K562 (cell line): ENCODE measurements around the gene DAB2IP. TPM values are rescaled to one million over a fixed set of nuclear protein-coding genes. Genes with fewer than 3 reads are reported as not detected.

ENCODE experiments used
- ATAC-seq: fragments of 200-7000 bp; cut with Tn5 transposase; 3 replicates; pipeline ENCODE4 v1.9.1; 2020; ENCODE audit warnings: moderate library complexity
- BruUV-seq: library from RNA; stranded (reverse); fragments of 400-500 nt; replicated peaks from 2 replicates; lab custom pipeline; 2021; lab: Mats Ljungman, UMichigan
- CTCF ChIA-PET: fragments of 300-600 bp; formaldehyde crosslinking; extraction: SDS; loops from one replicate; lab custom pipeline; 2021; ENCODE audit warnings: low intra/inter-chr PET ratio; lab: Yijun Ruan, JAX
- POLR2A ChIA-PET: fragments of 300-600, 350-650 bp; sonication (Branson Sonifier 250); formaldehyde crosslinking; extraction: SDS; loops from one replicate; lab custom pipeline; 2021; ENCODE audit warnings: antibody characterized with exemption, inconsistent platforms; lab: Yijun Ruan, JAX
- DNase-seq, 4 experiments: peaks; one replicate each; pipeline versions ENCODE4 v3.0.0 to v3.0.0-alpha.2; 2011 to 2018; ENCODE audit warnings: low spot score in 3 of 4, mixed read lengths in 3 of 4; ENCODE audit errors: extremely low read depth in 1 of 4
- FAIRE-seq: peaks from 2 replicates; lab custom pipeline; 2011; peaks lifted over from hg19 to GRCh38; lab: Jason Lieb, UNC
- H2AFZ ChIP-seq: 2 replicates; pipeline ENCODE4 v1.6.0; 2011; ENCODE audit warnings: low read depth, low read length, control low read depth, inconsistent platforms
- H3K27ac ChIP-seq: fragments of 200-600 bp; 3 replicates; pipeline ENCODE4 v1.8.0; 2011; ENCODE audit warnings: low read depth, mild to moderate bottlenecking, control low read depth, inconsistent platforms, low read length, moderate library complexity, mixed read lengths; ENCODE audit errors: extremely low read depth
- H3K27me3 ChIP-seq, 2 experiments: fragments of 300-600 bp in 1 of 2; 2 replicates in 1 of 2; 3 replicates in 1 of 2; pipeline versions ENCODE4 v1.6.0 to v1.8.0; 2011; ENCODE audit warnings: inconsistent platforms in 2 of 2, low read length in 2 of 2, mild to moderate bottlenecking in 1 of 2, mixed read lengths in 1 of 2, moderate library complexity in 1 of 2; ENCODE audit not compliant: control insufficient read depth in 2 of 2, insufficient read depth in 2 of 2
- H3K36me3 ChIP-seq: fragments of 300-600 bp; 3 replicates; pipeline ENCODE4 v1.8.0; 2011; ENCODE audit warnings: mild to moderate bottlenecking, low read length, inconsistent platforms; ENCODE audit not compliant: control insufficient read depth, insufficient read depth
- H3K4me1 ChIP-seq, 2 experiments: fragments of 200-600 bp in 1 of 2; replicated peaks in 1 of 2; 2 replicates in 1 of 2; 3 replicates in 1 of 2; pipeline versions ENCODE4 v1.5.1 to v1.8.0; 2011; ENCODE audit warnings: inconsistent platforms in 2 of 2, low read length in 2 of 2, mild to moderate bottlenecking in 1 of 2, mixed read lengths in 1 of 2, moderate library complexity in 1 of 2; ENCODE audit not compliant: control insufficient read depth in 2 of 2, insufficient read depth in 2 of 2
- H3K4me2 ChIP-seq: 2 replicates; pipeline ENCODE4 v1.6.1; 2011; ENCODE audit warnings: low read length, control low read depth, inconsistent platforms, mixed read lengths; ENCODE audit not compliant: insufficient read depth
- H3K4me3 ChIP-seq: fragments of 200-600 bp; sonication (generic), shearing (Covaris generic); 2 replicates; pipeline ENCODE4 v1.5.1; 2016; ENCODE audit warnings: control low read depth, inconsistent platforms
- H3K79me2 ChIP-seq: fragments of 200-600 bp; 3 replicates; pipeline ENCODE4 v1.8.0; 2011; ENCODE audit warnings: low read length, inconsistent platforms; ENCODE audit not compliant: control insufficient read depth, insufficient read depth
- H3K9ac ChIP-seq, 2 experiments: 2 replicates each; pipeline versions ENCODE4 v1.6.0 to v1.6.1; 2011; ENCODE audit warnings: low read depth in 2 of 2, low read length in 2 of 2, control low read depth in 1 of 2, inconsistent platforms in 1 of 2, mild to moderate bottlenecking in 1 of 2, mixed read lengths in 1 of 2; ENCODE audit not compliant: insufficient read depth in 1 of 2
- H3K9me1 ChIP-seq: one replicate; pipeline ENCODE4 v1.6.0; 2011; ENCODE audit warnings: inconsistent platforms, mild to moderate bottlenecking, low read length, moderate library complexity; ENCODE audit not compliant: control insufficient read depth, insufficient read depth
- H3K9me3 ChIP-seq: replicated peaks from 2 replicates; pipeline ENCODE4 v1.5.1; 2011; ENCODE audit warnings: low read depth, low read length, inconsistent platforms; ENCODE audit not compliant: control insufficient read depth, insufficient read depth
- H4K20me1 ChIP-seq: replicated peaks from 2 replicates; pipeline ENCODE4 v1.6.1; 2011; ENCODE audit warnings: low read length, inconsistent platforms, mixed read lengths; ENCODE audit not compliant: control insufficient read depth, insufficient read depth
- BACH1 ChIP-seq: fragments of 200-800 bp; sonication (Bioruptor generic); IDR thresholded peaks from 2 replicates; pipeline ENCODE4 v1.6.1; 2016; ENCODE audit warnings: missing genetic modification characterization, missing compliant biosample characterization
- CCAR2 ChIP-seq: fragments of 200-400 bp; formaldehyde crosslinking; IDR thresholded peaks from 2 replicates; pipeline ENCODE4 v1.6.1; 2017; ENCODE audit warnings: mild to moderate bottlenecking, low read depth, low read length
- ETS2 ChIP-seq: IDR thresholded peaks from 2 replicates; pipeline ENCODE4 v1.6.1; 2016; ENCODE audit warnings: borderline replicate concordance, missing genetic modification characterization, mild to moderate bottlenecking, moderate library complexity, missing compliant biosample characterization; ENCODE audit not compliant: poor library complexity, severe bottlenecking
- IFI16 ChIP-seq: fragments of 250-450 bp; sonication (Bioruptor Pico); IDR thresholded peaks from 2 replicates; pipeline ENCODE4 v2.1.2; 2022; ENCODE audit warnings: mild to moderate bottlenecking, inconsistent platforms
- MEF2D ChIP-seq: conservative IDR thresholded peaks from 2 replicates; pipeline ENCODE4 v1.6.1; 2016; ENCODE audit warnings: low read depth, missing genetic modification characterization, missing compliant biosample characterization
- PHB ChIP-seq: fragments of 250-450 bp; sonication (Bioruptor Pico); IDR thresholded peaks from 2 replicates; pipeline ENCODE4 v1.5.0; 2021
- SMAD3 ChIP-seq: fragments of 450-650 bp; formaldehyde crosslinking; conservative IDR thresholded peaks from 2 replicates; pipeline ENCODE4 v1.4.0; 2020; ENCODE audit warnings: mild to moderate bottlenecking
- SRSF1 ChIP-seq: fragments of 200-400 bp; formaldehyde crosslinking; IDR thresholded peaks from 2 replicates; pipeline ENCODE4 v1.6.1; 2017; ENCODE audit warnings: mild to moderate bottlenecking, low read depth, low read length, moderate library complexity
- TEAD1 ChIP-seq, 2 experiments: fragments of 450-650 bp in 1 of 2; sonication (generic) in 1 of 2; formaldehyde crosslinking; IDR thresholded peaks; 2 replicates each; pipeline versions ENCODE4 v1.4.0 to v1.8.0; 2020 to 2022; ENCODE audit warnings: mild to moderate bottlenecking in 2 of 2, missing genetic modification reagents in 1 of 2
- ZBTB34 ChIP-seq: fragments of 250-450 bp; sonication (Bioruptor Pico); IDR thresholded peaks from 2 replicates; pipeline ENCODE4 v1.8.0; 2021; ENCODE audit warnings: mild to moderate bottlenecking, moderate library complexity
- ZNF584 ChIP-seq: fragments of 200-800 bp; sonication (Bioruptor generic); IDR thresholded peaks from 2 replicates; pipeline ENCODE4 v1.6.1; 2016; ENCODE audit warnings: low read depth, mild to moderate bottlenecking, missing genetic modification characterization, missing compliant biosample characterization
- WGBS: fragments of 100-300 bp; shearing (Covaris generic); methylation state at CpG from one replicate; pipeline ENCODE4 v1.1.6; 2016; ENCODE audit warnings: low coverage, mixed read lengths; ENCODE audit not compliant: insufficient coverage; ENCODE audit errors: missing lambda C conversion rate; 5-methylcytosine and 5-hydroxymethylcytosine counted together
- in situ Hi-C: fragments of 300-500 bp; cut with MboI; formaldehyde crosslinking; loops from 4 replicates; pipeline ENCODE4 v1.15.0; 2018; ENCODE audit warnings: inconsistent platforms, mixed read lengths
- intact Hi-C: fragments of 100-400 bp; cut with micrococcal nuclease; formaldehyde crosslinking; loops from 2 replicates; pipeline ENCODE4 v1.14.2; 2022
- polyA plus RNA-seq, 8 experiments: library from polyadenylated mRNA; depleted of rRNA in 4 of 8; stranded (reverse) in 5 of 8; unstranded in 3 of 8; fragments of >200 nt; fragmentation: Nextera tagmentation in 2 of 8; fragmentation: Illumina TruSeq in 1 of 8; extraction: Ambion mirVana in 2 of 8; extraction: Trizol in 1 of 8; gene quantifications; 2 replicates each; pipeline versions ENCODE4 v1.2.1 to v1.2.3, GENCODE V29; 2011 to 2014; ENCODE audit warnings: inconsistent platforms in 1 of 8, missing spikeins in 1 of 8
- total RNA-seq, 7 experiments: library from RNA; depleted of rRNA in 6 of 7; stranded (reverse); fragments of >200 nt in 6 of 7; fragmentation: Illumina TruSeq in 2 of 7; extraction: Trizol in 2 of 7; gene quantifications; 2 replicates each; pipeline versions ENCODE4 v1.2.1 to v1.2.3, GENCODE V29; 2011 to 2021; ENCODE audit warnings: low replicate concordance in 1 of 7

The DAB2IP gene
- total and polyA plus RNA-seq, 9 of the 15 experiments (the other 6 are each of a cell fraction or from before 2014, with no cell fraction given): 0.04 to 0.31 (median 0.08) TPM; not detected in 5

- in situ Hi-C loops: no loop called here
- no TSS peak for BruUV-seq
- CTCF ChIA-PET: no interaction called here
Observed at GRCh38 chr9:121673576-121673975, 22.1 kb downstream of the DAB2IP start.

More at GRCh38 chr9:121673576-121673975, 22.1 kb downstream of the DAB2IP start:
- Histone ChIP-seq H3K36me3 (no peaks in the 10 kb centered on the region), H3K79me2 (no peaks in the 10 kb centered on the region), H2AFZ (no peak overlapping the region), H3K9ac (no peak overlapping the region), H3K4me1 (peaks cover 0 to 2% of the 10 kb centered on the region in 2 experiments; a peak in 1 of 5 replicates), H3K4me3 (no peak overlapping the region), H4K20me1 (0 out of 2 replicates have a peak, but pooled peaks cover 5% of the 10 kb centered on the region), H3K9me3 (no peaks in the 10 kb centered on the region), H3K4me2 (no peak overlapping the region), H3K9me1 (no peaks in the 10 kb centered on the region), H3K27me3 (peaks cover 5 to 42% of the 10 kb centered on the region in 2 experiments; a peak in 4 of 5 replicates), H3K27ac (no peak overlapping the region)
- FAIRE-seq (no peak), ATAC-seq (no peak), DNase-seq (no peak)
- POLR2A ChIA-PET: interaction anchor here (0.9 to 1.2 kb wide), 3 partner anchors 8 to 117 kb away, joined by 3 to 4 read pairs (median 4); no protein-coding TSS in a partner anchor
- WGBS: 0% methylated on average over 7 of the region's 7 CpGs
- intact Hi-C loops: no loop called here
- no peak for TF ChIP-seq MEF2D
- TF ChIP-seq ZNF584 (CRISPR knock-in tag): no peak
- no peak for TF ChIP-seq ZBTB34 (CRISPR knock-in tag)
- TF ChIP-seq CCAR2: no peak
- no peak for TF ChIP-seq PHB (CRISPR knock-in tag)
- TF ChIP-seq TEAD1 (CRISPR knock-in tag; IDR thresholded peaks at IDR 0.05): no peak
- no peak for TF ChIP-seq SRSF1
- no peak for TF ChIP-seq IFI16 (CRISPR knock-in tag)
- no peak for TF ChIP-seq BACH1 (tag)
- TF ChIP-seq SMAD3 (CRISPR knock-in tag): no peak
- TF ChIP-seq ETS2: no peak
